Renal pelvis (tissue), 4 donors: ENCODE measurements around the gene TMC8. TPM values are rescaled to one million over a fixed set of nuclear protein-coding genes. Genes with fewer than 3 reads are reported as not detected.
"Not testable (repeated sequence)": the region's sequence is repeated elsewhere in the genome, so short reads cannot be mapped to it uniquely, and the experiment has no call there.

Experiments
- DNase-seq: peaks from one replicate; pipeline ENCODE4 v3.0.0-alpha.2; 2013
- polyA plus RNA-seq, 3 donors: library from polyadenylated mRNA; unstranded; fragments of 120-200 nt; gene quantifications; one replicate each; pipeline ENCODE4 v1.2.1, GENCODE V29; 2013; ENCODE audit not compliant: insufficient read length in 3 of 3

The TMC8 gene
- polyA plus RNA-seq, 3 donors, result 2.1 to 2.5 (median 2.4) TPM

GRCh38 chr17:78154903-78155811, 24.6 kb downstream of the TMC8 start:
- no peak for DNase-seq

GRCh38 chr17:78159575-78160158, 29.1 kb downstream of the TMC8 start:
- DNase-seq, result no peak

GRCh38 chr17:78163881-78164747, 33.5 kb downstream of the TMC8 start:
- no peak for DNase-seq

GRCh38 chr17:78164748-78165607, 34.4 kb downstream of the TMC8 start:
- DNase-seq, result no peak

GRCh38 chr17:78166416-78166815, 35.8 kb downstream of the TMC8 start:
- DNase-seq, result no peak

- peak; percentile 77 for DNase-seq
These were observed 37.8 kb downstream of the TMC8 start, which contains the start of gene SYNGR2 for GRCh38 chr17:78168242-78168902. TSS of gene SYNGR2 (plus strand) at chr17:78168581. CDS start at chr17:78168617, 36 bp downstream.

- no peak for DNase-seq
These were observed 38.6 kb downstream of the TMC8 start for GRCh38 chr17:78168903-78169793.

- no peak for DNase-seq
These were observed 40.4 kb downstream of the TMC8 start for GRCh38 chr17:78170692-78171590.

- DNase-seq, result not testable (repeated sequence)
These were observed 41.1 kb downstream of the TMC8 start for GRCh38 chr17:78171591-78172248.

GRCh38 chr17:78172249-78173051, 41.9 kb downstream of the TMC8 start:
- DNase-seq, result no peak

GRCh38 chr17:78173097-78173715, 42.6 kb downstream of the TMC8 start:
- DNase-seq, result no peak

- no peak for DNase-seq
These were observed 43.8 kb downstream of the TMC8 start for GRCh38 chr17:78174346-78174869.

GRCh38 chr17:78174870-78175642, 44.5 kb downstream of the TMC8 start:
- DNase-seq, result no peak

GRCh38 chr17:78175643-78175981, 45.0 kb downstream of the TMC8 start:
- DNase-seq, result no peak

- DNase-seq, result no peak
These were observed 46.0 kb downstream of the TMC8 start for GRCh38 chr17:78176548-78177025.
